PC-9 (cell line): ENCODE results near the gene ING3.

Experiments used
- EZH2 ChIP-seq: fragments of 200-600 bp; sonication (generic); IDR thresholded peaks from 2 replicates; pipeline ENCODE4 v1.8.0; 2017; ENCODE audit warnings: antibody characterized with exemption, low read depth
- TF ChIP-seq, protein P1 (sequence below): fragments of 200-600 bp; sonication (generic); conservative IDR thresholded peaks from 2 replicates; pipeline ENCODE4 v1.6.1; 2017; ENCODE audit warnings: mixed run types, antibody characterized with exemption, mild to moderate bottlenecking, moderate library complexity

DNA sequence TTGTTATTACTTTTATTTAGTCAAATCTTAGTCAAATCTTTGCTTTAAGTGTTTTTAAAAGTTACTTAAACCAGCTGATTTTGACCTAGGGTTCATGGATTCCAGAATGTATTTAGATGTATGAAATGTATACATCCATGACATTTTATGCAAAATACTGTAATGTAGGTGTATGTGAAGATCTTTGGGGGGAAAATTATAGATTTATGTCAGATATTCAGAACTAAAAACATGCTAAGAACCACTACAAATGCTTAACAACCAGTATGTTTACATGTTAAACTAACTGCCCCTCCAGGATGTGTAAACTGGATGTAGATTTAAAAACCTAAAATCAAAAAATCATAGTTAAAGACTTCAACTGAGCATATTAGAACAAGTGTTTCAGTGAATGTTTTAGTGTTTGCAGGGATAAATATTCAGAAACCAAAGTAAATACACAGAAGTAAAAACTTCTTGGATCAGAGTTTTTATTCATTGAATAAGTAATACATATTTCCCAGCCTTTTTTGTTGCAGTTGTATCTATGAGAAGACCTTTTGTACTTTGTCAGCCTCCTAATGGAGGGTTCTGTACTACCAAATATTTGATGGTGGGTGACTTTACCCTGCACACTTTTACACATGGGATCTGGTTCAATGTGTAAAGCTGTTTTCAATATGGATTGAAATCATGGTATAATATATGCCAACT is 41.8 kb downstream of the ING3 start:
- TF ChIP-seq EZH2, result no peak
- TF ChIP-seq, protein P1, sequence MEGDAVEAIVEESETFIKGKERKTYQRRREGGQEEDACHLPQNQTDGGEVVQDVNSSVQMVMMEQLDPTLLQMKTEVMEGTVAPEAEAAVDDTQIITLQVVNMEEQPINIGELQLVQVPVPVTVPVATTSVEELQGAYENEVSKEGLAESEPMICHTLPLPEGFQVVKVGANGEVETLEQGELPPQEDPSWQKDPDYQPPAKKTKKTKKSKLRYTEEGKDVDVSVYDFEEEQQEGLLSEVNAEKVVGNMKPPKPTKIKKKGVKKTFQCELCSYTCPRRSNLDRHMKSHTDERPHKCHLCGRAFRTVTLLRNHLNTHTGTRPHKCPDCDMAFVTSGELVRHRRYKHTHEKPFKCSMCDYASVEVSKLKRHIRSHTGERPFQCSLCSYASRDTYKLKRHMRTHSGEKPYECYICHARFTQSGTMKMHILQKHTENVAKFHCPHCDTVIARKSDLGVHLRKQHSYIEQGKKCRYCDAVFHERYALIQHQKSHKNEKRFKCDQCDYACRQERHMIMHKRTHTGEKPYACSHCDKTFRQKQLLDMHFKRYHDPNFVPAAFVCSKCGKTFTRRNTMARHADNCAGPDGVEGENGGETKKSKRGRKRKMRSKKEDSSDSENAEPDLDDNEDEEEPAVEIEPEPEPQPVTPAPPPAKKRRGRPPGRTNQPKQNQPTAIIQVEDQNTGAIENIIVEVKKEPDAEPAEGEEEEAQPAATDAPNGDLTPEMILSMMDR, result no peak
